Measurements from ENCODE around the gene ZNF667.
A peak's percentile ranks its signal among the peaks of the same experiment; 100 is the strongest.

Gene ZNF667

GRCh38 chr19:56504581-56504980 lies 27.4 kb upstream of the ZNF667 start:
- no peak for ATAC-seq
- TF ChIP-seq ZC3H10 (CRISPR knock-in tag; IDR thresholded peaks at IDR 0.05) = no peak
- TF ChIP-seq ZFP3 (CRISPR knock-in tag; IDR thresholded peaks at IDR 0.05) = no peak
- no peak for TF ChIP-seq GLIS3 (CRISPR knock-in tag; IDR thresholded peaks at IDR 0.05)
- no peak for TF ChIP-seq CREB5 (CRISPR knock-in tag; IDR thresholded peaks at IDR 0.05; ENCODE audit: low read depth)
- no peak for TF ChIP-seq BACH2 (CRISPR knock-in tag; IDR thresholded peaks at IDR 0.05; ENCODE audit: borderline replicate concordance)
- no peak for TF ChIP-seq ZFP30 (CRISPR knock-in tag; IDR thresholded peaks at IDR 0.05)
- TF ChIP-seq PPARA (CRISPR knock-in tag; IDR thresholded peaks at IDR 0.05; ENCODE audit: borderline replicate concordance) = no peak
- no peak for TF ChIP-seq TOX (CRISPR knock-in tag; IDR thresholded peaks at IDR 0.05; ENCODE audit: borderline replicate concordance)
- no peak for TF ChIP-seq ESRRG (CRISPR knock-in tag; IDR thresholded peaks at IDR 0.05)
- no peak for TF ChIP-seq ZNF8 (CRISPR knock-in tag; IDR thresholded peaks at IDR 0.05)
- TF ChIP-seq SNAI2 (CRISPR knock-in tag; IDR thresholded peaks at IDR 0.05) = no peak
- TF ChIP-seq, protein P1, sequence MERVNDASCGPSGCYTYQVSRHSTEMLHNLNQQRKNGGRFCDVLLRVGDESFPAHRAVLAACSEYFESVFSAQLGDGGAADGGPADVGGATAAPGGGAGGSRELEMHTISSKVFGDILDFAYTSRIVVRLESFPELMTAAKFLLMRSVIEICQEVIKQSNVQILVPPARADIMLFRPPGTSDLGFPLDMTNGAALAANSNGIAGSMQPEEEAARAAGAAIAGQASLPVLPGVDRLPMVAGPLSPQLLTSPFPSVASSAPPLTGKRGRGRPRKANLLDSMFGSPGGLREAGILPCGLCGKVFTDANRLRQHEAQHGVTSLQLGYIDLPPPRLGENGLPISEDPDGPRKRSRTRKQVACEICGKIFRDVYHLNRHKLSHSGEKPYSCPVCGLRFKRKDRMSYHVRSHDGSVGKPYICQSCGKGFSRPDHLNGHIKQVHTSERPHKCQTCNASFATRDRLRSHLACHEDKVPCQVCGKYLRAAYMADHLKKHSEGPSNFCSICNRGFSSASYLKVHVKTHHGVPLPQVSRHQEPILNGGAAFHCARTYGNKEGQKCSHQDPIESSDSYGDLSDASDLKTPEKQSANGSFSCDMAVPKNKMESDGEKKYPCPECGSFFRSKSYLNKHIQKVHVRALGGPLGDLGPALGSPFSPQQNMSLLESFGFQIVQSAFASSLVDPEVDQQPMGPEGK (CRISPR knock-in tag; IDR thresholded peaks at IDR 0.05; ENCODE audit: borderline replicate concordance) = no peak

DNA sequence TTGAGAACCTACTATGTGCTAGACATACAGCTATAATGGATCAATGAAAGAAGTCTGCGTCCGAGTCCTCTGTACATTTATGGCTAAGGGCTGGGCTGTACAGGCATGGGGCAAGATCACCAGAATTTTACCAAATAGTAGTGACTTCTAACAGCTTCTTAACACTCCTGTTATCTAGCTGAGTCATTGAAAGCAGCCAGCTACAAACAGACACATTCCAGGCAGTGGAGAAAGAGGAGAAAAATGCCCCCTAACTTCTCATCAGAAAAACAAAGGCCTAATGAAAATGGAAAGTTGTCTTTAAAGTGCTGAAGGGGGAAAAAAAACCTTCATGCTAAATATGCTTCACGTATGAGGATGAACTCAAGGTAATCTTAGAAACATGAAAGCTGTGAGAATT lies 14.3 kb upstream of the ZNF667 start:
- TF ChIP-seq OSR1 (CRISPR knock-in tag; IDR thresholded peaks at IDR 0.05) = no peak
- TF ChIP-seq ZNF8 (CRISPR knock-in tag; IDR thresholded peaks at IDR 0.05) = no peak
- TF ChIP-seq PPARA (CRISPR knock-in tag; IDR thresholded peaks at IDR 0.05; ENCODE audit: borderline replicate concordance) = no peak
- TF ChIP-seq GLIS3 (CRISPR knock-in tag; IDR thresholded peaks at IDR 0.05) = no peak
- no peak for TF ChIP-seq ZFP30 (CRISPR knock-in tag; IDR thresholded peaks at IDR 0.05)
- TF ChIP-seq CREB5 (CRISPR knock-in tag; IDR thresholded peaks at IDR 0.05; ENCODE audit: low read depth) = no peak
- no peak for TF ChIP-seq TOX (CRISPR knock-in tag; IDR thresholded peaks at IDR 0.05; ENCODE audit: borderline replicate concordance)
- no peak for TF ChIP-seq ZNF565 (CRISPR knock-in tag; conservative IDR thresholded peaks at IDR 0.05; ENCODE audit: low read depth)
- TF ChIP-seq ESRRG (CRISPR knock-in tag; IDR thresholded peaks at IDR 0.05) = no peak
- TF ChIP-seq ZNF70 (CRISPR knock-in tag; IDR thresholded peaks at IDR 0.05) = no peak
- no peak for TF ChIP-seq CSDC2 (CRISPR knock-in tag; IDR thresholded peaks at IDR 0.05)
- no peak for TF ChIP-seq ARNTL (CRISPR knock-in tag; IDR thresholded peaks at IDR 0.05; ENCODE audit: borderline replicate concordance, low read depth)
- TF ChIP-seq BACH2 (CRISPR knock-in tag; IDR thresholded peaks at IDR 0.05; ENCODE audit: borderline replicate concordance) = no peak
- no peak for TF ChIP-seq POU6F1 (CRISPR knock-in tag; IDR thresholded peaks at IDR 0.05; ENCODE audit: borderline replicate concordance, low read depth)
- no peak for TF ChIP-seq ZC3H10 (CRISPR knock-in tag; IDR thresholded peaks at IDR 0.05)
- TF ChIP-seq, protein P1 (CRISPR knock-in tag; IDR thresholded peaks at IDR 0.05; ENCODE audit: borderline replicate concordance) = no peak
- TF ChIP-seq TCF4 (CRISPR knock-in tag; IDR thresholded peaks at IDR 0.05; ENCODE audit: borderline replicate concordance) = no peak
- no peak for TF ChIP-seq RARB (CRISPR knock-in tag; IDR thresholded peaks at IDR 0.05)
- ATAC-seq = no peak

- TF ChIP-seq CREB5 (CRISPR knock-in tag; IDR thresholded peaks at IDR 0.05; ENCODE audit: low read depth) = no peak
- TF ChIP-seq TOX (CRISPR knock-in tag; IDR thresholded peaks at IDR 0.05; ENCODE audit: borderline replicate concordance) = no peak
- no peak for TF ChIP-seq ISL1 (CRISPR knock-in tag; IDR thresholded peaks at IDR 0.05)
- TF ChIP-seq ZNF70 (CRISPR knock-in tag; IDR thresholded peaks at IDR 0.05) = no peak
- peak; percentile 95 for ATAC-seq
These were observed 539 bp upstream of the ZNF667 start for GRCh38 chr19:56477429-56478338.

Measured in SK-N-SH treated with all-trans-retinoic acid at 6 μM for 48 hours (cell line).